Measurements from ENCODE around the gene CELF1. TPM values are rescaled to one million over a fixed set of nuclear protein-coding genes. Genes with fewer than 3 reads are reported as not detected.

CELF1 gene
- total RNA-seq, 1 experiment from 2014 or later = 74.4 TPM

GRCh38 chr11:47454258-47454671, 98.7 kb downstream of the CELF1 start:
- peak; percentile 68 for DNase-seq (ENCODE audit: extremely low read depth, low read depth)

GRCh38 chr11:47453365-47453764, 99.6 kb downstream of the CELF1 start:
- no peak for DNase-seq (ENCODE audit: extremely low read depth, low read depth)

GRCh38 chr11:47451990-47452389, 100.9 kb downstream of the CELF1 start:
- no peak for DNase-seq (ENCODE audit: extremely low read depth, low read depth)

GRCh38 chr11:47451436-47451835, 101.5 kb downstream of the CELF1 start:
- no peak for DNase-seq (ENCODE audit: extremely low read depth, low read depth)

GRCh38 chr11:47449541-47449940, 103.4 kb downstream of the CELF1 start:
- DNase-seq (ENCODE audit: extremely low read depth, low read depth) = no peak

GRCh38 chr11:47448566-47449427, 104.1 kb downstream of the CELF1 start, which contains the start of gene RAPSN:
Gene RAPSN (minus strand): TSS chr11:47449136. CDS start chr11:47448964, 172 bp downstream.
- DNase-seq (ENCODE audit: extremely low read depth, low read depth) = no peak

- no peak for DNase-seq (ENCODE audit: extremely low read depth, low read depth)
Observed at GRCh38 chr11:47447906-47448305, 105.0 kb downstream of the CELF1 start.

GRCh38 chr11:47446833-47447232, 106.1 kb downstream of the CELF1 start:
- DNase-seq (ENCODE audit: extremely low read depth, low read depth) = no peak

- DNase-seq (ENCODE audit: extremely low read depth, low read depth) = no peak
Observed at GRCh38 chr11:47445840-47446239, 107.1 kb downstream of the CELF1 start.

GRCh38 chr11:47443817-47444216, 109.1 kb downstream of the CELF1 start:
- DNase-seq (ENCODE audit: extremely low read depth, low read depth) = no peak

GRCh38 chr11:47443028-47443700, 109.8 kb downstream of the CELF1 start:
- no peak for DNase-seq (ENCODE audit: extremely low read depth, low read depth)

- no peak for DNase-seq (ENCODE audit: extremely low read depth, low read depth)
Observed at GRCh38 chr11:47442514-47442913, 110.4 kb downstream of the CELF1 start.

GRCh38 chr11:47441421-47441820, 111.5 kb downstream of the CELF1 start:
- DNase-seq (ENCODE audit: extremely low read depth, low read depth) = no peak

- no peak for DNase-seq (ENCODE audit: extremely low read depth, low read depth)
Observed at GRCh38 chr11:47440054-47440476, 112.9 kb downstream of the CELF1 start.

- no peak for DNase-seq (ENCODE audit: extremely low read depth, low read depth)
Observed at GRCh38 chr11:47438721-47439120, 114.2 kb downstream of the CELF1 start.

GRCh38 chr11:47437746-47438418, 115.0 kb downstream of the CELF1 start:
- DNase-seq (ENCODE audit: extremely low read depth, low read depth) = no peak

GRCh38 chr11:47437218-47437745, 115.7 kb downstream of the CELF1 start:
- no peak for DNase-seq (ENCODE audit: extremely low read depth, low read depth)

GRCh38 chr11:47436726-47437125, 116.2 kb downstream of the CELF1 start:
- no peak for DNase-seq (ENCODE audit: extremely low read depth, low read depth)

GRCh38 chr11:47435687-47436086, 117.2 kb downstream of the CELF1 start:
- DNase-seq (ENCODE audit: extremely low read depth, low read depth) = no peak

GRCh38 chr11:47434011-47434786, 118.7 kb downstream of the CELF1 start:
- no peak for DNase-seq (ENCODE audit: extremely low read depth, low read depth)

All from NCI-H460 (cell line).